Stimulated activated CD4-positive, alpha-beta T cell treated with anti-CD3 and anti-CD28 coated beads, TNF-alpha, amount 100 ng/mL, for 48 hours (primary cell): ENCODE results near the gene IER3IP1.
"Not testable (repeated sequence)": the region's sequence is repeated elsewhere in the genome, so short reads cannot be mapped to it uniquely, and the experiment has no call there.

Experiments used
- DNase-seq, 3 donors: peaks; one replicate each; pipeline ENCODE4 v3.0.0-alpha.2; 2020; ENCODE audit warnings: low read depth in 3 of 3

The IER3IP1 gene

DNA sequence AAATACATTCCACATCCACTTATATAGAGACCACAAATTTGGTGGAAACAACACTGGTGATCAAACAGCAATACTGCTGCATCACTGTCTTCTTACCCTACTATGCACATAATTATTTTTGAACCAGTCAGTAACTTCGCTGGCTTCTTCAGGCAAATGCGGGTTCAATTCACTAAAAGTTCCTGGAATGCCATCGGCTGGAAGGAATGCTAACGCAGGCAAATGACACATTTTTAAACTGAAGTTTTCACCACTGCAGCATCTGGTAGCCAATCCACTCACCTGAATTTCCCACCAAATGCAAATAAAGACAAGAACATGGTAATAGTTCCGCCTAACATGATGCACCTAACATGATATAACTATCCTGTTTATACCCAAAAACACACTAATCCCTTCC lies 15.9 kb downstream of the IER3IP1 start:
- no peak for DNase-seq

- not testable (repeated sequence) for DNase-seq
Measured at GRCh38 chr18:47158404-47158803, 17.8 kb downstream of the IER3IP1 start.

- no peak for DNase-seq
Measured at GRCh38 chr18:47151439-47151838, 24.7 kb downstream of the IER3IP1 start.

- peak in 1 of 3 donors; percentile 13 for DNase-seq
Measured at GRCh38 chr18:47150824-47151366, 25.3 kb downstream of the IER3IP1 start.

- DNase-seq: peak; percentile 59 to 77 (median 69)
Measured at GRCh38 chr18:47150029-47150823, 25.9 kb downstream of the IER3IP1 start, which contains the start of gene HDHD2. HDHD2 (minus strand) TSS chr18:47150500; CDS start chr18:47136439, 14,061 bp downstream.

GRCh38 chr18:47149457-47150028 lies 26.6 kb downstream of the IER3IP1 start:
- DNase-seq: peak in 1 of 3 donors; percentile 3

- no peak for DNase-seq
Measured at GRCh38 chr18:47146206-47146605, 30.0 kb downstream of the IER3IP1 start.

- DNase-seq: no peak
Measured at GRCh38 chr18:47143899-47144485, 32.2 kb downstream of the IER3IP1 start.

DNA sequence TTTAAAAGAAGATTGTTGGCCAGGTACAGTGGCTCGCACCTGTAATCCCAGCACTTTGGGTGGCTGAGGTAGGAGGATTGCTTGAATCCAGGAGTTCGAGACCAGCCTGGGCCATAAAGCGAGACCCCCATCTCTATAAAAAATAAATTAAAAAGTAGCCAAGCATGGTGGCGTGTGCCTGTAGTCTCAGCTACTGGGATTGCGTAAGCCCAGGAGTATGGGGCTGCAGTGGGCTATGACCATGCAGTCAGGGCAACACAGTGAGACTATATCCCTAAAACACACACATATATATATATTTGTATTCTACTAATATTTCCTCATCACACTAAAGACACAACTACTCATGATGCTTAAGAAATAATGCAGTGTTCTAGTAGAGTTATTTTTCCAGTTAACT lies 33.0 kb downstream of the IER3IP1 start:
- DNase-seq: no peak

DNA sequence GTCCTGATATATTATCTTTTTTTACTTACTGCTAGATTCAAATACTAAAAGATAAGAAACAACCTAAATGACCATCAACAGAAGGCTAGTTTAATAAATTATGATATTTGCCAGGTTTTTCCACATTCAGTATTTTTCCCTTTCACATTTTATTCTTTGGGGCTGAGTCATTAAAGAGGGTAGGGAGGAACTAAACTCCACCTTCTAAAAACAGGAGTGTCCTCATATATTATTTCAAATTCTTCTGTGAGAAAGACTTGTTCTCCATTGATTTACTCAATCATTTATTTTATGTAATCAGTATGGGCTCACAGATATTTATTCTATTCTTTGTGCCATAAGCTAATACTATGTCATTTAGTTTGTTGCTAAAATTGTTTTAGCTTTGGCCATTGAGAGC lies 34.9 kb downstream of the IER3IP1 start:
- DNase-seq: no peak

- DNase-seq: no peak
Measured at GRCh38 chr18:47121146-47121545, 55.0 kb downstream of the IER3IP1 start.

- DNase-seq: peak in 1 of 3 donors; percentile 3
Measured at GRCh38 chr18:47120428-47120827, 55.7 kb downstream of the IER3IP1 start.

DNA sequence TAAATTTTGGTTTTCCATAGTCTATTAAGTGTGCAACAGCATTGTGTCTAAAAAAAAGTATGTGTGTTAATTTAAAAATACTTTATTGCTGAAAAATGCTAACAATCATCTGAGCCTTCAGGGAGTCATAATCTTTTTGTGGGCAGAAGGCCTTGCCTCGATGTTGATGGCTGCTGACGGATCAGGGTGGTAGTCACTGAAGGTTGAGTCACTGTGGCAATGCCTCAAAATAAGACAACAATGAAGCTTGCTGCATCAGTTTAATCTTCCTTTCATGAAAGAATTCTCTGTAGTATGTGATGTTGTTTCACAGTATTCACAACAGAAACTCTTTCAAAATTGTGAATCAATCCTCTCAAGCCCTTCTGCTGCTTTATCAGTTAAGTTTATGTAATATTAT lies 57.2 kb downstream of the IER3IP1 start:
- DNase-seq: peak in 1 of 3 donors; percentile 1

GRCh38 chr18:47115205-47115604 lies 61.0 kb downstream of the IER3IP1 start:
- DNase-seq: no peak

- DNase-seq: no peak
Measured at GRCh38 chr18:47113796-47114540, 62.2 kb downstream of the IER3IP1 start.

DNA sequence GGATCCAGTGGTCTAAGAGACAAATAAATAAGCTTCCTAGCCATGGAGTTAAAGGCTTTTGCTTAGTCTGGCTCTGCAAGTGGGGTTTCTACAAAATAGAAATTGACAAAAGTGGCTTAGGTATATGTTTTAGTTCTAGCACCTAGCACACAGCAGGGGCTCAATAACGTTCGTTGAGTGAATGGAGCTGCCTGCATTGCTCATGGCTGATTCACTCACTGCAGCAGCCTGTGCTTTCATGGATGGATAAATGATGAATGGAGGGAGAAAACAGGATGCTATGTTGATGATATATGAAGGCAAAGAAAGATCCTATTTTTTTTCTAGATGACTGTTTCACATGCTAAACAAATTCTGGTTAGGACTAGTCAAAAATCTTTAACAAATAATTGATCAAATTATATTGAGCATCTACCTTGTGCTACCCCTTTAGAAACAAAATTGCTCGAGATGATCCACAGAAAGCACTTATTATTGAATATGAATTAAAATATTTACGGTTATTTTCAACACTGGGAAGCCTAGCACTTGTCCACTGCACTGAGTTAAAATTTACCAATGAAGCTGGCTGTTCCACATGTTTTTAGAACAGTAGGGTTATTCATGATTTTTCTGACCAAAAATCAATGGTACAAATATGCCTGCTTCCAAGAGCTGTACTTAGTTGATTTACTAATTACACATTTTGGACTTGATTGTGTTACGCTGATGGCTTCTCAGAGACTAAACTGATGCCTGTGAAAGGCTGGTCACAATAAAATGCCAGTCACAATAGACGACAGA lies 65.5 kb downstream of the IER3IP1 start:
- DNase-seq: no peak

DNA sequence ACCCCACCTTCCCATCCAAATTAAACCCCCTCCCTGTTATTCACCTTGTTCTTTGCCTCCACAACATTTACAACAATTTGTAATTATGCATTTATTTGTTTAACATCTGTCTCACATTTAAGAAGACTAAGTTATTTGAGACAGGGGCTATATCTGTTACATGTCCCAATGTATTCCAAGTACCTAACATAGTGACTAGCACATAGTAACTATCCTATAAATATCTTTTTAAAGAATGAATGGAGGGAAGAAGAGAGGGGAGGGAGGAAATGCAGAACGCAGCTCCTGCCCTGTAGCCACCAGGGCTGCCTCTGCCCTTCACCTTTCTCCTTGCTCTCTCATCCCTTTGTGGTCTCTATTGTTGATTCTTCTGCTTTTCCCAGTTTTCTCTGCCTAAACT lies 66.4 kb downstream of the IER3IP1 start:
- no peak for DNase-seq

DNA sequence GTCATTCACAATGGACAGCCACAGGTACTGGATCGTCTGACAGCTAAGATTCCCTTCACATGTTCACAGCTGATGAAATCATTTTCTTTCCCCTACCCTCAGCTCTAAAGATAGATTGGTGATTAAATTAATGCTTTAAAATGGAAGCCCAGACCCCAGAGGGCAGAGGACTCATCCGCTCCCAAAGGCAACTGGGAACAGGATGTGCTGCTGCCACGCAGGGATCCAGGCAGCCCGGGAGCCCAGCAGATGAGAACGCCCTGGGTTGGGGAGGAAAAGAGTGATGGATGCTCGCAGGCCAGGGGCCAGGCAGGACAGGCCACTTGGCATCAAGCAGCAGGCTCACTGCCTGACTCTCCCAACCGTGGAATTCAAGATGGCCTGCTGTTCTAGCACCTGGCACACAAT lies 67.2 kb downstream of the IER3IP1 start:
- DNase-seq: no peak

GRCh38 chr18:47108373-47108772 lies 67.8 kb downstream of the IER3IP1 start:
- no peak for DNase-seq
